Upper lobe of left lung (tissue), 6 donors: ENCODE data around the gene MARCHF4. TPM values are rescaled to one million over a fixed set of nuclear protein-coding genes. Genes with fewer than 3 reads are reported as not detected.

ENCODE experiments used
- ATAC-seq, 2 donors: fragments of 200-7000 bp; cut with Tn5 transposase; one replicate each; pipeline ENCODE4 v1.9.1; 2022; ENCODE audit warnings: mild to moderate bottlenecking in 2 of 2, moderate library complexity in 2 of 2; ENCODE audit not compliant: low FRiP score in 2 of 2
- DNase-seq, 2 donors: peaks; one replicate each; pipeline ENCODE4 v3.0.0-alpha.2; 2019 to 2020
- H3K27ac ChIP-seq, 4 donors: fragments of 200-600 bp; sonication (generic); one replicate each; pipeline ENCODE4 v1.5.1; 2016 to 2019
- H3K27me3 ChIP-seq, 4 donors: fragments of 200-600 bp; sonication (generic); one replicate each; pipeline ENCODE4 v1.5.1; 2017 to 2019
- H3K36me3 ChIP-seq, 4 donors: fragments of 200-600 bp; sonication (generic); one replicate each; pipeline ENCODE4 v1.5.1; 2016 to 2019
- H3K4me1 ChIP-seq, 4 donors: fragments of 200-600 bp; sonication (generic); one replicate each; pipeline ENCODE4 v1.5.1; 2018 to 2019
- H3K4me3 ChIP-seq, 4 donors: fragments of 200-600 bp; sonication (generic); one replicate each; pipeline ENCODE4 v1.5.1; 2017 to 2019; ENCODE audit warnings: mild to moderate bottlenecking in 2 of 4, moderate library complexity in 1 of 4
- H3K9me3 ChIP-seq, 4 donors: fragments of 200-600 bp; sonication (generic); one replicate each; pipeline ENCODE4 v1.5.1; 2018 to 2019
- EP300 ChIP-seq, 4 donors: sonication (generic); formaldehyde crosslinking; IDR thresholded peaks; one replicate each; pipeline ENCODE4 v1.5.1; 2017; ENCODE audit warnings: antibody characterized with exemption in 4 of 4, control low read depth in 2 of 4
- POLR2A ChIP-seq, 4 donors: fragments of 450-650 bp; IDR thresholded peaks; one replicate each; pipeline ENCODE4 v1.5.1; 2016 to 2017; ENCODE audit warnings: antibody characterized with exemption in 4 of 4, mild to moderate bottlenecking in 2 of 4
- POLR2AphosphoS5 ChIP-seq, 2 donors: sonication (generic); formaldehyde crosslinking; IDR thresholded peaks; one replicate each; pipeline ENCODE4 v1.5.1; 2017; ENCODE audit warnings: antibody characterized with exemption in 2 of 2
- WGBS, 2 donors: methylation state at CpG; one replicate each; pipeline ENCODE4 v1.1.5; 2017 to 2018; 5-methylcytosine and 5-hydroxymethylcytosine counted together
- total RNA-seq, 6 donors: library from RNA; depleted of rRNA in 4 of 6; stranded (reverse); fragments of >200 nt in 4 of 6; gene quantifications; one replicate each; pipeline versions ENCODE4 v1.1.0 to v1.2.1, GENCODE V29; 2016 to 2021
- TF ChIP-seq, protein P1 (sequence below), 6 experiments: fragments of 450-650 bp in 4 of 6; fragments of 200-600 bp in 2 of 6; sonication (generic) in 2 of 6; IDR thresholded peaks; one replicate each; pipeline ENCODE4 v1.5.1; 2016 to 2019; ENCODE audit warnings: antibody characterized with exemption in 6 of 6
- donor health status: DM: no; HTN: no; CAD: no; lungs with moderate emphysema.
- donor health status: DM: no; HTN: yes; CAD: no; lungs with severe emphysema.

Gene MARCHF4
- under 1 TPM in 2 of 6 donors, not detected in 4; 0.06 to 0.10 TPM for total RNA-seq

GRCh38 chr2:216371721-216372702 lies at the start of gene MARCHF4:
TSS of gene MARCHF4 (minus strand) at chr2:216372483. CDS start at chr2:216370260, 2,223 bp downstream.
- H3K27me3 ChIP-seq: peaks cover 0 to 26% (median 19%) of the 10 kb centered on the region in 4 donors
- peak within 1 kb of the TSS in 3 of 4 donors; percentile 6 to 31 (median 13) for H3K4me3 ChIP-seq
- TF ChIP-seq POLR2AphosphoS5 (IDR thresholded peaks at IDR 0.05) (no peak), POLR2A (IDR thresholded peaks at IDR 0.05) (no peak), EP300 (IDR thresholded peaks at IDR 0.05) (no peak)
- TF ChIP-seq, protein P1, sequence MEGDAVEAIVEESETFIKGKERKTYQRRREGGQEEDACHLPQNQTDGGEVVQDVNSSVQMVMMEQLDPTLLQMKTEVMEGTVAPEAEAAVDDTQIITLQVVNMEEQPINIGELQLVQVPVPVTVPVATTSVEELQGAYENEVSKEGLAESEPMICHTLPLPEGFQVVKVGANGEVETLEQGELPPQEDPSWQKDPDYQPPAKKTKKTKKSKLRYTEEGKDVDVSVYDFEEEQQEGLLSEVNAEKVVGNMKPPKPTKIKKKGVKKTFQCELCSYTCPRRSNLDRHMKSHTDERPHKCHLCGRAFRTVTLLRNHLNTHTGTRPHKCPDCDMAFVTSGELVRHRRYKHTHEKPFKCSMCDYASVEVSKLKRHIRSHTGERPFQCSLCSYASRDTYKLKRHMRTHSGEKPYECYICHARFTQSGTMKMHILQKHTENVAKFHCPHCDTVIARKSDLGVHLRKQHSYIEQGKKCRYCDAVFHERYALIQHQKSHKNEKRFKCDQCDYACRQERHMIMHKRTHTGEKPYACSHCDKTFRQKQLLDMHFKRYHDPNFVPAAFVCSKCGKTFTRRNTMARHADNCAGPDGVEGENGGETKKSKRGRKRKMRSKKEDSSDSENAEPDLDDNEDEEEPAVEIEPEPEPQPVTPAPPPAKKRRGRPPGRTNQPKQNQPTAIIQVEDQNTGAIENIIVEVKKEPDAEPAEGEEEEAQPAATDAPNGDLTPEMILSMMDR (IDR thresholded peaks at IDR 0.05): no peak
- peaks cover 14 to 20% (median 16%) of the 10 kb centered on the region in 4 donors for H3K4me1 ChIP-seq
- no peaks in the 10 kb centered on the region for H3K36me3 ChIP-seq
- H3K27ac ChIP-seq: no peak within 1 kb of the TSS
- WGBS, 2 donors: 1 to 2% methylated on average over 44 to 60 of the region's 60 CpGs
- H3K9me3 ChIP-seq: no peaks in the 10 kb centered on the region
- peak; percentile 49 to 95 for DNase-seq
- peak; percentile 86 to 93 for ATAC-seq

DNA sequence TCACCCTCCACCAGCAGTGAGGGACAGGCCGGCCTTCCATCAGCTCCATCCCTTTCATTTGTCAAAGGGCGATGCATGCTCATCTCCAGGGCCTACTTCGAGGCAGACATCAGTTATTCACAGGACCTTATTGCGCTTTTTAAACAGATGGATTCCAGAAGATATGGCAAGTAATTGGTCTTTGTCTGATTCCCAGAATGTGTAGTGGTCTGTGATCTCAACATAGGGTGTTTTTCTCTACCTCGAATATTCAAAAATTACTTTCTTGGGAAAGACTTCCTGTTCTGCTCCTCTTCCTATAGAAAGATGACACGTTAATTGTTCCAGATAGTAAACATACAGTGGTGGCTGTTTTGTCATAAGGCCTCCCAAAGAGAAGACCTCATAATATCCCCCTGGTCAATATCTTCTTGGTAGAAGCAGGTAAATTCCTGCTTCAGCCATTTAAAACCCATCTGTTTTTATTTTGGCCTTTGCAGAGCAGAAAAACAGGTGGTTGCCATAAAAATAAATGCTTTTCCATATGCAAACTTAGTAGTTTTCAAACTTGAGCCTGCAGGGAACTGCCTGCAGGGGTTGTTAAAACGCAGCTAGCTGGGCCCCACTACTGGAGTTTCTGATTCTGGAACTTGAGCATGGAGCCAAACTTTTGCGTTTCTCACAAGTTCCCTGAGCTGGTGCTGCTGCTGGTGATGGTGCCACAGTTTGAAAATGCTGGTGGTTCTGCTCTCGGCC lies 48.3 kb upstream of the MARCHF4 start:
- 90 to 93% methylated on average over 9 of the region's 9 CpGs for WGBS, 2 donors
- no peak for TF ChIP-seq POLR2AphosphoS5 (IDR thresholded peaks at IDR 0.05)
- no peak for TF ChIP-seq POLR2A (IDR thresholded peaks at IDR 0.05)
- TF ChIP-seq, protein P1 (IDR thresholded peaks at IDR 0.05): no peak
- TF ChIP-seq EP300 (IDR thresholded peaks at IDR 0.05): no peak
- H3K4me3 ChIP-seq: no peak overlapping the region
- H3K4me1 ChIP-seq: no peaks in the 10 kb centered on the region
- H3K36me3 ChIP-seq: peaks cover 31 to 89% (median 50%) of the 10 kb centered on the region in 4 donors
- DNase-seq (no peak), ATAC-seq (no peak)
- H3K9me3 ChIP-seq: no peaks in the 10 kb centered on the region
- no peak overlapping the region for H3K27ac ChIP-seq
- H3K27me3 ChIP-seq: no peaks in the 10 kb centered on the region

DNA sequence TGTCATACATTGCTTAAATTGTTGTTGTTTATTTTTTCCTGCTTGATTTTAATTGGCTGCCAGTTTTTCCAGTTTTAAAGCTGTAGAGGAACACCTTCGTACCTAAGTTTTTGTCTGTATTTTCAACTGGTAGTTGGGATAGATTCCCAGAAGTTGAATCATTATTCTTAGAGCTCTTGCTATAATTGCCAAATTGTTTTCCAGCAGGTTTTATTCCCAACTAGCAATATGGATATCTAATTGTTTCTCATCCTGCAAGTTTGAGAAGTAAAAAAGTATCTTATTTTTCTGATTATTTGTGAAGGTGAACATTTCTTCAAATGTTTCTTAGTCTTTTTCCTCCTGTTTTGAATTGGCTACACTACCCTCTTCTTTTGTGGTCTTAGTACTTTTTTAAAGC lies 46.7 kb upstream of the MARCHF4 start:
- TF ChIP-seq POLR2A (IDR thresholded peaks at IDR 0.05) (no peak), POLR2AphosphoS5 (IDR thresholded peaks at IDR 0.05) (no peak), EP300 (IDR thresholded peaks at IDR 0.05) (no peak)
- TF ChIP-seq, protein P1 (IDR thresholded peaks at IDR 0.05): no peak
- DNase-seq (no peak), ATAC-seq (no peak)
- Histone ChIP-seq H3K4me1 (no peaks in the 10 kb centered on the region), H3K36me3 (peaks cover 19 to 84% (median 41%) of the 10 kb centered on the region in 4 donors), H3K27ac (no peak overlapping the region), H3K9me3 (no peaks in the 10 kb centered on the region), H3K4me3 (no peak overlapping the region), H3K27me3 (no peaks in the 10 kb centered on the region)
- 83 to 92% methylated on average over 1 of the region's 1 CpG for WGBS, 2 donors

DNA sequence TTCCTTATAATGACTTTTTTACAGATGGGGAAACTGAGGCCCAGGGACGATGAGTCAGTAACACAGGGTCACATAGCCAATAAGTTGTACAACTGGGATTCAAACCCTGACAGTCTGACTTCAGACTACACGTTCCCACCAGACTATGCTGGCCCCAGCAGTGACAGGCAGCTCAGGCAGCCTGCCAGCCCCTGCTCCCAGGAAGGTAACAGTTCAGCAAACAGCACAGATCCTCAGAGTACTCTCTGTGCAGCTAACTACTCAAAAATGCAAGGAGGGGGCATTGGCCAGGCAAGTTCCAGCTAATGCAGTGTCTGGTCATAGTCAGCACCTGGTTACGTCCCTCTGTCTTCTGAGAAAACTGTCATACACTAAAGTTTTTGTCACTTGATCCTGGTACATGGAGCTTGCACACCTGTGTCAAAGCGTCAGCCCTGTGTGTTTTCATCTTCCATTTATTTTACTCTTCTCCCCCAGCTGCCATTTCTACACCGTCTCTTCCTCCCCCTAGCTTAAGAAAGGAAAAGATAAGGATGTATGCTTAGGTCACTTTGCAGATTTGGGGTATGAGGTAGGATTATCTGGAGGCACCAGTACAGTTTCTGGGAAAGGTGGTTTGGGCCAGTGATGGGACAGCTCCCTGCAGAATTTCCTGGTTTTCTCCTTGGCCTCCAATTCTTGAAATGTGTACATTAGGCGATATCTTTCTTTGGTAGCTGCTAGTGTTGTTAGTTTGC lies 44.5 kb upstream of the MARCHF4 start:
- WGBS, 2 donors: 94 to 96% methylated on average over 6 of the region's 6 CpGs
- Histone ChIP-seq H3K27me3 (no peaks in the 10 kb centered on the region), H3K36me3 (peaks cover 11 to 61% (median 25%) of the 10 kb centered on the region in 4 donors), H3K27ac (no peak overlapping the region), H3K4me3 (no peak overlapping the region), H3K4me1 (peaks cover 5 to 13% (median 9%) of the 10 kb centered on the region in 4 donors), H3K9me3 (no peaks in the 10 kb centered on the region)
- TF ChIP-seq EP300 (IDR thresholded peaks at IDR 0.05) (no peak), POLR2A (IDR thresholded peaks at IDR 0.05) (no peak), POLR2AphosphoS5 (IDR thresholded peaks at IDR 0.05) (no peak)
- TF ChIP-seq, protein P1 (IDR thresholded peaks at IDR 0.05): no peak
- ATAC-seq (no peak), DNase-seq (no peak)
